Astrocyte (in vitro differentiated cells and primary cell): Measurements from ENCODE around the gene UBA3.

Source experiments
- CTCF ChIP-seq: IDR thresholded peaks from 2 replicates; pipeline ENCODE4 v1.5.1; 2011; ENCODE audit warnings: low read depth, mild to moderate bottlenecking, inconsistent platforms, low read length, moderate library complexity; ENCODE audit not compliant: insufficient read depth
- EZH2 ChIP-seq: IDR thresholded peaks from 2 replicates; pipeline ENCODE4 v1.6.1; 2012; ENCODE audit warnings: mild to moderate bottlenecking, low read length, inconsistent platforms; ENCODE audit not compliant: insufficient read depth

- TF ChIP-seq CTCF (no peak), EZH2 (no peak)
Measured at GRCh38 chr3:69126216-69126615, 46.1 kb upstream of the UBA3 start.
